Mucosa of descending colon (tissue), 3 donors: ENCODE data around the gene PGLYRP1. TPM values are rescaled to one million over a fixed set of nuclear protein-coding genes. Genes with fewer than 3 reads are reported as not detected.

Source experiments
- ATAC-seq: fragments of 200-7000 bp; cut with Tn5 transposase; one replicate; pipeline ENCODE4 v1.9.1; 2020; ENCODE audit warnings: mild to moderate bottlenecking, moderate library complexity
- DNase-seq, 3 donors: peaks; one replicate each; pipeline ENCODE4 v3.0.0-alpha.2; 2020
- H3K36me3 ChIP-seq: fragments of 200-600 bp; one replicate; pipeline ENCODE4 v1.8.0; 2021; ENCODE audit warnings: low read depth, mild to moderate bottlenecking
- H3K4me1 ChIP-seq: fragments of 200-600 bp; one replicate; pipeline ENCODE4 v1.8.0; 2021; ENCODE audit warnings: low read depth, mild to moderate bottlenecking
- H3K4me3 ChIP-seq: fragments of 200-600 bp; one replicate; pipeline ENCODE4 v1.8.0; 2021; ENCODE audit warnings: mild to moderate bottlenecking
- H3K9me3 ChIP-seq: fragments of 200-600 bp; one replicate; pipeline ENCODE4 v1.8.0; 2021; ENCODE audit warnings: mild to moderate bottlenecking
- CTCF ChIP-seq: fragments of 200-600 bp; IDR thresholded peaks from one replicate; pipeline ENCODE4 v1.8.0; 2022; ENCODE audit warnings: antibody characterized with exemption, mild to moderate bottlenecking
- intact Hi-C, 2 donors: fragments of 100-400 bp; cut with DNase I in 1 of 2; cut with micrococcal nuclease in 1 of 2; formaldehyde crosslinking; loops; one replicate each; pipeline versions ENCODE4 v1.11.0 to v1.11.1; 2022; cut with DNase I, micrococcal nuclease
- total RNA-seq, 3 donors: library from RNA; stranded (reverse); fragmentation: NEBNext Ultra II Directional in 2 of 3; extraction: Animal tissue kit (Norgen Biotek cat#: 25700) in 2 of 3; gene quantifications; one replicate each; pipeline versions ENCODE4 v1.2.1 to v1.2.4, GENCODE V29; 2021 to 2023
- donor health status: DM: no; HTN: no; CAD: no; lungs with moderate emphysema.
- donor health status: DM: no; HTN: no; CAD: no.
- donor health status: DM: no; HTN: yes; CAD: no.

Gene PGLYRP1
- total RNA-seq, 3 donors from 2014 or later = not detected

DNA sequence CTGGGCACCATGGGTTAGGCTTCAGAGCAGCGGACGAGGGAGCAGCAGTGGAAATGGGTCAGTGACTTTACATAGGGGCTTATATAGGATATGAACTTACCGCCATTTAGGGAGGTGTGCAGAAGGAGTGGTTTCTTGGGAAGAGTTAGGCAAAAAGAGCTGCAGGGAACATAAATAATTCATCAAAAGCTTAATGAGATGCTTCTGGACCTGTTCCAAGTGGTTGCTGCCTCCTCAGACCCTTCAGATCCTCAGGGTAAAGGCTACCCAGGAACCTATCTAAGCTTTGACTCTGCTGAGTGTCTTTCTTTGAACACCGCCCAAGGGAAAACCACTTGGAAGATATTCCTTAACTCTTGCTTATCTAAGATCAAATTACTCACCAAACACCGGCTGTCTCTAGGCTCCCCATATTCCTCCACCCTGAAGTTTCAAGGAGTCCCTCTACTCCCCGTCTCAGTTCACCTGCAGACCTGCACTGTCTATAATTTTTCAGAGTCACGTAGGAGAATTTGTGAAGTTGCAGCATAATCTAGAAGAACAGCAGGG, 18.2 kb upstream of the PGLYRP1 start, which contains the start of gene IGFL4:
IGFL4 (minus strand) TSS at position 51 of the 549 bp plus-strand sequence; CDS start at position 11, 40 bp downstream.
- Histone ChIP-seq H3K36me3 (no peaks in the 10 kb centered on the region), H3K9me3 (no peaks in the 10 kb centered on the region), H3K4me3 (no peak within 1 kb of the TSS), H3K4me1 (no peaks in the 10 kb centered on the region)
- no peak for DNase-seq
- TF ChIP-seq CTCF = no peak
- intact Hi-C loops = no loop called here
- ATAC-seq = peak; percentile 85

- H3K9me3 ChIP-seq = no peaks in the 10 kb centered on the region
- TF ChIP-seq CTCF = no peak
- DNase-seq (no peak), ATAC-seq (no peak)
- H3K4me1 ChIP-seq = no peaks in the 10 kb centered on the region
- no peaks in the 10 kb centered on the region for H3K36me3 ChIP-seq
- no peak overlapping the region for H3K4me3 ChIP-seq
- intact Hi-C loops = no loop called here
Measured at GRCh38 chr19:46040125-46040524, 17.3 kb upstream of the PGLYRP1 start.

GRCh38 chr19:46036744-46037128, 13.9 kb upstream of the PGLYRP1 start:
- ATAC-seq = no peak
- intact Hi-C loops = loop anchor here in 1 of 2 donors (10.0 kb wide), 1 partner anchor 228 kb away; no protein-coding TSS in a partner anchor

DNA sequence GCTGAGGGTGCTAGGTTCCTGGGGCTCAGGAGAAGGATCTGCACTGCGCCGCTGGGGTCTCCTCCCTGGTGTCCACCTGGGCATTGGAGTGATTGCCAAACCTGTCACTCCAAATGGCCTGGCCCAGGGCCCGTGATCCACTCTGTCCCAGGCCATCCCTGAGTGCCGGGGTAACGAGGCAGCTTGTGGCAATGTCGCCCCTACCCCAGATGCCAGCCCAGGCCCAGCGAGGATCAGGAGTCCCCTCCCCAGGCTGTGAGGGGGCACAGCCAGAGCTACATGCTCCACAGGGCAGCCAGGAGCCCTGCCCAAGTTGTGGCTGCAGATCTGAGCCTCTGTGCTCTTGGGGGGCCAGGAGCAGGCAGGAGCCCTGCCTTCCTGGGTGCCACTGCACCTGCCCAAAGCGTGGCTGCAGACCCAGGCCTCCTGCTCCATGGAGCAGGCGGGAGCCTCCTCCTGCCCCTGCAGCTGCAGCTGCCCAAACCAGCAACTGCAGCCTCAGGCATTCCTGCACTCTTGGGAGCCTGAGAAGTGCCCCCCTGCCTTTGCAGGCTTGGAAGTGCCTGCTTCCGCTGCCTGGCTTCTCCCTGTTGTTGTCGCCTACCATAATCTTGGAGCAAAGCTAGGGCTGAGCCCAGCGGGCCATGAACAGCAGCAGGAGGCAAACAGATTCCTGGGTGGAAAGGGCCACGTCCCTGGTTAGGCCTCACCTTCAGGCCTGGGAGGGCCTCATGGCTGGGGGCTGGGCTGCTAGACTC, 13.3 kb upstream of the PGLYRP1 start:
- no peak for ATAC-seq
- DNase-seq = no peak
- no peaks in the 10 kb centered on the region for H3K36me3 ChIP-seq
- H3K4me1 ChIP-seq = no peaks in the 10 kb centered on the region
- intact Hi-C loops = loop anchor here in 1 of 2 donors (10.0 kb wide), 1 partner anchor 229 kb away; no protein-coding TSS in a partner anchor
- no peak for TF ChIP-seq CTCF
- no peak overlapping the region for H3K4me3 ChIP-seq
- H3K9me3 ChIP-seq = no peaks in the 10 kb centered on the region

More at GRCh38 chr19:46036744-46037128, 13.9 kb upstream of the PGLYRP1 start:
- DNase-seq = no peak
- H3K9me3 ChIP-seq = no peaks in the 10 kb centered on the region
- no peak overlapping the region for H3K4me3 ChIP-seq
- no peak for TF ChIP-seq CTCF
- H3K4me1 ChIP-seq = no peaks in the 10 kb centered on the region
- no peaks in the 10 kb centered on the region for H3K36me3 ChIP-seq

GRCh38 chr19:46035546-46035945, 12.7 kb upstream of the PGLYRP1 start:
- Histone ChIP-seq H3K9me3 (no peaks in the 10 kb centered on the region), H3K4me3 (no peak overlapping the region), H3K4me1 (no peaks in the 10 kb centered on the region), H3K36me3 (no peaks in the 10 kb centered on the region)
- no peak for TF ChIP-seq CTCF
- ATAC-seq = no peak
- intact Hi-C loops = loop anchor here in 1 of 2 donors (10.0 kb wide), 1 partner anchor 229 kb away; no protein-coding TSS in a partner anchor
- no peak for DNase-seq
